GM23338 (cell line): Measurements from ENCODE around the gene RFX8. TPM values are rescaled to one million over a fixed set of nuclear protein-coding genes. Genes with fewer than 3 reads are reported as not detected.

Experiments used
- ATAC-seq: fragments of 200-7000 bp; cut with Tn5 transposase; 3 replicates; pipeline ENCODE4 v1.9.1; 2020
- DNase-seq: peaks from one replicate; pipeline ENCODE4 v3.0.0-alpha.2; 2015; ENCODE audit warnings: low spot score
- H2AFZ ChIP-seq: fragments of 200-600 bp; sonication (generic); 2 replicates; pipeline ENCODE4 v1.8.0; 2016; ENCODE audit warnings: antibody characterized with exemption, mild to moderate bottlenecking, moderate library complexity
- H3F3A ChIP-seq: fragments of 200-600 bp; sonication (generic); replicated peaks from 2 replicates; pipeline ENCODE4 v1.8.0; 2017; ENCODE audit warnings: antibody characterized with exemption, mixed run types, low read depth
- H3K27ac ChIP-seq: fragments of 200-600 bp; sonication (generic); 2 replicates; pipeline ENCODE4 v1.6.1; 2016; ENCODE audit warnings: low read depth
- H3K27me3 ChIP-seq: fragments of 200-600 bp; sonication (generic); 2 replicates; pipeline ENCODE4 v1.8.0; 2016; ENCODE audit warnings: mild to moderate bottlenecking, mixed run types, moderate library complexity; ENCODE audit not compliant: insufficient read depth
- H3K36me3 ChIP-seq: fragments of 200-600 bp; sonication (generic); 2 replicates; pipeline ENCODE4 v1.8.0; 2016; ENCODE audit warnings: mild to moderate bottlenecking; ENCODE audit not compliant: insufficient read depth
- H3K4me1 ChIP-seq: fragments of 200-600 bp; sonication (generic); 2 replicates; pipeline ENCODE4 v1.8.0; 2016; ENCODE audit warnings: mild to moderate bottlenecking, moderate library complexity; ENCODE audit not compliant: insufficient read depth
- H3K4me2 ChIP-seq: fragments of 200-600 bp; sonication (generic); 2 replicates; pipeline ENCODE4 v1.7.1; 2017; ENCODE audit warnings: mixed run types
- H3K4me3 ChIP-seq: fragments of 200-600 bp; sonication (generic); 2 replicates; pipeline ENCODE4 v1.6.1; 2016; ENCODE audit warnings: mixed run types
- H3K79me2 ChIP-seq: fragments of 200-600 bp; sonication (generic); replicated peaks from 2 replicates; pipeline ENCODE4 v1.8.0; 2017; ENCODE audit warnings: mild to moderate bottlenecking; ENCODE audit not compliant: insufficient read depth
- H3K9me2 ChIP-seq: fragments of 200-600 bp; sonication (generic); 2 replicates; pipeline ENCODE4 v1.8.0; 2017; ENCODE audit not compliant: insufficient read depth
- H4K20me1 ChIP-seq: fragments of 200-600 bp; sonication (generic); replicated peaks from 2 replicates; pipeline ENCODE4 v1.8.0; 2017; ENCODE audit warnings: mild to moderate bottlenecking; ENCODE audit not compliant: insufficient read depth
- H3K27ac Mint-ChIP-seq: 2 replicates; pipeline ENCODE4 v1.8.0; 2020; ENCODE audit warnings: inconsistent platforms, mild to moderate bottlenecking, moderate library complexity, mixed read lengths
- H3K27me3 Mint-ChIP-seq: 3 replicates; pipeline ENCODE4 v1.8.0; 2022; ENCODE audit warnings: low read depth, mild to moderate bottlenecking, moderate library complexity, mixed read lengths, inconsistent platforms; ENCODE audit not compliant: insufficient read depth, poor library complexity
- H3K36me3 Mint-ChIP-seq: 3 replicates; pipeline ENCODE4 v1.8.0; 2021; ENCODE audit warnings: low read depth, mild to moderate bottlenecking, inconsistent platforms, moderate library complexity, mixed read lengths
- H3K4me1 Mint-ChIP-seq: 3 replicates; pipeline ENCODE4 v1.8.0; 2020; ENCODE audit warnings: mild to moderate bottlenecking, inconsistent platforms, mixed read lengths
- H3K4me3 Mint-ChIP-seq: 3 replicates; pipeline ENCODE4 v1.8.0; 2021; ENCODE audit warnings: moderate library complexity, mild to moderate bottlenecking, inconsistent platforms, mixed read lengths
- H3K9me3 Mint-ChIP-seq: 3 replicates; pipeline ENCODE4 v1.8.0; 2020; ENCODE audit warnings: moderate library complexity, mild to moderate bottlenecking, inconsistent platforms, mixed read lengths
- CREB1 ChIP-seq: fragments of 250-450 bp; sonication (Bioruptor Pico); IDR thresholded peaks from 2 replicates; pipeline ENCODE4 v1.5.0; 2020; ENCODE audit warnings: low read depth, mild to moderate bottlenecking, moderate library complexity
- CTCF ChIP-seq, 2 experiments: fragments of 200-600 bp in 1 of 2; sonication (generic) in 1 of 2; conservative IDR thresholded peaks; 2 replicates each; pipeline versions ENCODE4 v1.5.1 to v1.6.1; 2016 to 2017; ENCODE audit warnings: antibody characterized with exemption in 2 of 2, low read depth in 2 of 2, mild to moderate bottlenecking in 2 of 2, moderate library complexity in 1 of 2
- ETS1 ChIP-seq: IDR thresholded peaks from 2 replicates; pipeline ENCODE4 v1.6.1; 2016; ENCODE audit warnings: antibody characterized with exemption
- EZH2 ChIP-seq: fragments of 200-600 bp; sonication (generic); IDR thresholded peaks from one replicate; pipeline ENCODE4 v1.8.0; 2017; ENCODE audit warnings: antibody characterized with exemption, mild to moderate bottlenecking, low read depth; ENCODE audit not compliant: unreplicated experiment
- EZH2phosphoT487 ChIP-seq: fragments of 200-600 bp; sonication (generic); IDR thresholded peaks from one replicate; pipeline ENCODE4 v1.8.1; 2018; ENCODE audit warnings: antibody characterized with exemption; ENCODE audit not compliant: unreplicated experiment
- REST ChIP-seq: IDR thresholded peaks from one replicate; pipeline ENCODE4 v1.6.1; 2018; ENCODE audit warnings: antibody characterized with exemption; ENCODE audit not compliant: unreplicated experiment
- STAT1 ChIP-seq: IDR thresholded peaks from one replicate; pipeline ENCODE4 v1.6.1; 2016; ENCODE audit warnings: antibody characterized with exemption; ENCODE audit not compliant: unreplicated experiment
- ZNF331 ChIP-seq: fragments of 250-450 bp; sonication (Bioruptor Pico); IDR thresholded peaks from 2 replicates; pipeline ENCODE4 v1.5.0; 2020; ENCODE audit warnings: low read depth, mild to moderate bottlenecking, moderate library complexity
- ZNF462 ChIP-seq: fragments of 250-450 bp; sonication (Bioruptor Pico); IDR thresholded peaks from 2 replicates; pipeline ENCODE4 v1.5.0; 2020; ENCODE audit warnings: mild to moderate bottlenecking, moderate library complexity
- polyA plus RNA-seq: library from polyadenylated mRNA; unstranded; fragments of >200 nt; fragmentation: Nextera tagmentation; extraction: Ambion mirVana; gene quantifications from 2 replicates; pipeline ENCODE4 v1.2.1, GENCODE V29; 2016
- total RNA-seq: library from RNA; depleted of rRNA; stranded (reverse); fragments of >200 nt; shearing (Covaris generic); gene quantifications from 2 replicates; pipeline ENCODE4 v1.2.3, GENCODE V29; 2014

RFX8 gene
- total and polyA plus RNA-seq, 2 experiments from 2014 or later: 0.65 to 1.5 TPM

GRCh38 chr2:101398116-101398821 is 76.6 kb downstream of the RFX8 start:
- Histone ChIP-seq H3K27ac (no peak overlapping the region), H3K27me3 (no peaks in the 10 kb centered on the region), H3K4me2 (no peak overlapping the region), H3K79me2 (no peaks in the 10 kb centered on the region), H2AFZ (0 out of 2 replicates have a peak overlapping the region, but pooled peaks have one; percentile 32), H3K4me3 (no peak overlapping the region), H4K20me1 (no peaks in the 10 kb centered on the region), H3F3A (no peaks in the 10 kb centered on the region), H3K36me3 (no peaks in the 10 kb centered on the region), H3K4me1 (no peaks in the 10 kb centered on the region), H3K9me2 (no peaks in the 10 kb centered on the region)
- no peak overlapping the region for H3K27ac Mint-ChIP-seq
- TF ChIP-seq CREB1 (CRISPR knock-in tag) (no peak), ETS1 (no peak), EZH2phosphoT487 (no peak), CTCF (conservative IDR thresholded peaks at IDR 0.05; ENCODE audit: low read depth in 2 of 2) (no peak), ZNF331 (CRISPR knock-in tag) (no peak), EZH2 (no peak), STAT1 (no peak), ZNF462 (no peak), REST (no peak)
- H3K36me3 Mint-ChIP-seq: no peaks in the 10 kb centered on the region
- DNase-seq (no peak), ATAC-seq (no peak)
- no peaks in the 10 kb centered on the region for H3K9me3 Mint-ChIP-seq
- H3K27me3 Mint-ChIP-seq: peaks cover 3% of the 10 kb centered on the region
- H3K4me1 Mint-ChIP-seq: peaks cover 16% of the 10 kb centered on the region
- H3K4me3 Mint-ChIP-seq: no peak overlapping the region
